ENCODE measurements around the gene RNU6-7. TPM values are rescaled to one million over a fixed set of nuclear protein-coding genes. Genes with fewer than 3 reads are reported as not detected.
A peak's percentile ranks its signal among the peaks of the same experiment; 100 is the strongest.

Gene RNU6-7
- total and polyA plus RNA-seq, 5 donors, result not detected

DNA sequence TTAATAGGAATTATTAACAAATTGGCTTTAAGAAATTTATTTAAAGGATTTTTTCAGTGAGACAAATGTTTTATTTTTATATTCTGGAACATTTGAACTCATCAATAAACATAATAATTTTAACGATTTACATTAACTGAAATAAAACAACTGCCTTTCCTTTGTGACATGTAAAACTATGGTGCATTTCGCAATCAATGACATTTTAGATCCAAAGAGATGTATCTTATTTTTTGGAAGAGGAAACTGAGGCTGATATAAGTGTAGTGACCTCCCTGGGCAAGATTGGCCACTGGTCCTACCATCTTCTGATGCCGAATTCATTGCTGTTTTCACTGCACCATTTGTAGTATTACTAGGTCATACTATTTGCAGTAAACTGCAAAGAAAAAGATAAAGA, 3.7 kb downstream of the RNU6-7 start:
- H3K27me3 ChIP-seq (ENCODE audit: control insufficient read depth, insufficient read depth), result no peaks in the 10 kb centered on the region
- 93% methylated on average over 3 of the region's 3 CpGs for WGBS
- intact Hi-C loops (cut with DNase I), result loop anchor here in 1 of 4 donors (10.0 kb wide), 1 partner anchor 641 kb away; the partner anchor contains the start of gene NUBPL
- no peaks in the 10 kb centered on the region for H3K4me1 ChIP-seq (ENCODE audit: control insufficient read depth, insufficient read depth, low read length)
- no peaks in the 10 kb centered on the region for H3K9me3 ChIP-seq (ENCODE audit: control insufficient read depth, low read length)
- H3K4me3 ChIP-seq (ENCODE audit: low read length), result no peak overlapping the region
- H3K27ac ChIP-seq (ENCODE audit: low read length), result no peak overlapping the region
- no peak for DNase-seq
- ATAC-seq, result no peak

DNA sequence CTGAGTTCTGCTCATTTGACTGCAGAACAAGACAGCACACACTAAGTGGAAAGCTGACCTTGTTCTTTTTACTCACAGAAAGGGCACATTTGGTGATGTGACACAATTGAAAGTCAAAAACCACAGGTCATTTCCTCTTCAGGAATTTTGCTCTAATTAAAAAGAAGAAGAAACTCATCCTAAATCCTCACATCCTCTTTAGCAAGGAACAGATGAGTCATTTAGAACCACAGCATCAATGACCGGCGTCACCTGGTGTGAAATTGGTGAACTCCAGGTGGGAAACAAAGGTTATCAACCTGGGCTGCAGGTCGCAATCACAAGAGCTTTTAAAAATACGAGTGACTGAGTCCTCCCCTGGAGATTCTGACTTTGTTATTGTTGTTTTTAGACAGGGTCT, 4.1 kb downstream of the RNU6-7 start:
- no peak for DNase-seq
- Histone ChIP-seq H3K27me3 (ENCODE audit: control insufficient read depth, insufficient read depth) (no peaks in the 10 kb centered on the region), H3K27ac (ENCODE audit: low read length) (no peak overlapping the region), H3K4me3 (ENCODE audit: low read length) (no peak overlapping the region), H3K9me3 (ENCODE audit: control insufficient read depth, low read length) (no peaks in the 10 kb centered on the region), H3K4me1 (ENCODE audit: control insufficient read depth, insufficient read depth, low read length) (no peaks in the 10 kb centered on the region)
- 61% methylated on average over 4 of the region's 4 CpGs for WGBS
- ATAC-seq, result no peak
- intact Hi-C loops (cut with DNase I), result loop anchor here in 1 of 4 donors (10.0 kb wide), 1 partner anchor 641 kb away; the partner anchor contains the start of gene NUBPL

DNA sequence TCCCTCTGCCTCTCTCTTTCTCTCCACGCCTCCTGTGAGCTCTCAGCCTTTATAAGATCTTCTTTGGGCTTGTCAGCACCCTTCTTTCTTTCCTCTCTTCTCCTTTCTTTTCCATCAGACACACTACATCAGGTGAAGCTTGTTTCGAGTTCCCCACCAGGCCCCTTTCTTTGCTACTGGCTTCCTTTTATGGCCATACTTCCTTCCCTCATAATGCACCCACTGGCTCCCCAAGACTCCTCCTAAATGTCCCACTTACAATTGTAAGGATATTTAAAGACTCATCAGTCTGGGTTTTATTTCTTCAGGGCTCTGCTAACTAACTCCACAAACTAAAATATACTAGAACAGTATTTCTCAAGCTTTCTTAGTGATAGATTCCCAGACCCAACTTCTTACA, 4.7 kb downstream of the RNU6-7 start:
- no peak overlapping the region for H3K27ac ChIP-seq (ENCODE audit: low read length)
- ATAC-seq (no peak), DNase-seq (no peak)
- H3K9me3 ChIP-seq (ENCODE audit: control insufficient read depth, low read length), result no peaks in the 10 kb centered on the region
- no peaks in the 10 kb centered on the region for H3K4me1 ChIP-seq (ENCODE audit: control insufficient read depth, insufficient read depth, low read length)
- intact Hi-C loops (cut with DNase I), result loop anchor here in 1 of 4 donors (10.0 kb wide), 1 partner anchor 642 kb away; the partner anchor contains the start of gene NUBPL
- 67% methylated on average over 2 of the region's 2 CpGs for WGBS
- H3K27me3 ChIP-seq (ENCODE audit: control insufficient read depth, insufficient read depth), result no peaks in the 10 kb centered on the region
- H3K4me3 ChIP-seq (ENCODE audit: low read length), result no peak overlapping the region

DNA sequence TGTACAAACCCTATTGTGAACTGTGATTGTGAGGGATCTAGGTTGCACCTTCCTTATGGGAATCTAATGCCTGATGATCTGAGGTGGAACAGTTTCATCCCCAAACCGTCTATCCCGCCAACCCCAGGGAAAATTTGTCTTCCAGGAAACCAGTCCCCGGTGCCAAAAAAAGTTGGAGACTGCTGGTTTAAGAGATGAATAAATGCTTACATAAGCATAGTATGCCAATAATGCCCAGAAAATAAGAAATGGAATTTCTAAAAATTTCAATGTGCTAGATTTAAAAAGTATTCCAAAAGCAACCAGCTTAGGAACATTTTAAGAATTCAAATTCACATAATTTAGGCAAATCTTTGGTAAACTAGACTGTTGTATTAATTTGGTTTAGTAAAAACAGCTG, 6.6 kb downstream of the RNU6-7 start:
- intact Hi-C loops (cut with DNase I), result loop anchor here in 1 of 4 donors (10.0 kb wide), 1 partner anchor 644 kb away; the partner anchor contains the start of gene NUBPL
- ATAC-seq, result no peak
- DNase-seq, result no peak

DNA sequence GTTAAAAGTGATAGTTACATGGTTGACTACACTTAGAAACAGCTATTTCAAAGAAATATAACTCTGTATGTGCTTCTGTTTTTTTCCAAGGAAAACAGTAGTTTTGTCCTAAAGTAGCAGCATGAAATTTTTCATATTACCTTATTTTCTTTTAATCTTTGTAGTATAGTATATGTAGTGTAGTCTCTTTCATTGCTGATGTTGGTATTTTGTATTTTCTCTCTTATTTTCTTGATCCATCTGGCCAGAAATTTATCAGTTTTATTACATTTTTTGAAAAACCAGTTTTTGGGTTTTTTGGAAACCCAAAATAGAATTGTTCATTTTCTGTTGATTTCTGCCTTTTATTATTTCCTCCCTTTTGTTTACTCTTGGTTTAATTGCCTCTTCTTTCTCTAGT, 7.6 kb downstream of the RNU6-7 start:
- H3K4me1 ChIP-seq (ENCODE audit: control insufficient read depth, insufficient read depth, low read length), result no peaks in the 10 kb centered on the region
- no peak for DNase-seq
- intact Hi-C loops (cut with DNase I), result loop anchor here in 1 of 4 donors (10.0 kb wide), 1 partner anchor 645 kb away; the partner anchor contains the start of gene NUBPL
- H3K9me3 ChIP-seq (ENCODE audit: control insufficient read depth, low read length), result no peaks in the 10 kb centered on the region
- no peaks in the 10 kb centered on the region for H3K27me3 ChIP-seq (ENCODE audit: control insufficient read depth, insufficient read depth)
- no peak overlapping the region for H3K27ac ChIP-seq (ENCODE audit: low read length)
- no peak overlapping the region for H3K4me3 ChIP-seq (ENCODE audit: low read length)
- ATAC-seq, result no peak

More for the DNA sequence above, 6.6 kb downstream of the RNU6-7 start:
- WGBS, result 64% methylated on average over 3 of the region's 3 CpGs
- H3K27ac ChIP-seq (ENCODE audit: low read length), result no peak overlapping the region
- no peaks in the 10 kb centered on the region for H3K9me3 ChIP-seq (ENCODE audit: control insufficient read depth, low read length)
- no peak overlapping the region for H3K4me3 ChIP-seq (ENCODE audit: low read length)
- no peaks in the 10 kb centered on the region for H3K27me3 ChIP-seq (ENCODE audit: control insufficient read depth, insufficient read depth)
- no peaks in the 10 kb centered on the region for H3K4me1 ChIP-seq (ENCODE audit: control insufficient read depth, insufficient read depth, low read length)

DNA sequence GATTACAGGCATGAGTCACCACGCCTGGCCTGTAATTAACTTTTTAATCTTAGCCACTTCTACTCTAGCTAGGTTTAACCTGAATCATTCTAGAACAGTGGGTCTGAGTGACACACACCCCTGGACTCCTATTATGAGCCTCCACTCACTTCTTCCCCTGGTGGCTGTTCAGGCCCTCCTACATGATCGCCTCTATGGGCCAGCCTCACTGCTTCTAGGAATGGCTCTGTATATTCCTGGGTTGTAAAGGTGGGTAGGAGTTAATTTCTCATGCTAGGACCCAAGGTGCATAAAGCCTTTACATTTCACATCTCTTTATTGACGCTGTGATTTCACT, 9.2 kb downstream of the RNU6-7 start:
- no peaks in the 10 kb centered on the region for H3K27me3 ChIP-seq (ENCODE audit: control insufficient read depth, insufficient read depth)
- DNase-seq (no peak), ATAC-seq (no peak)
- WGBS, result over 99% methylated on average over 3 of the region's 3 CpGs
- H3K27ac ChIP-seq (ENCODE audit: low read length), result no peak overlapping the region
- intact Hi-C loops (cut with DNase I), result no loop called here
- H3K4me3 ChIP-seq (ENCODE audit: low read length), result no peak overlapping the region
- no peaks in the 10 kb centered on the region for H3K9me3 ChIP-seq (ENCODE audit: control insufficient read depth, low read length)
- no peaks in the 10 kb centered on the region for H3K4me1 ChIP-seq (ENCODE audit: control insufficient read depth, insufficient read depth, low read length)

DNA sequence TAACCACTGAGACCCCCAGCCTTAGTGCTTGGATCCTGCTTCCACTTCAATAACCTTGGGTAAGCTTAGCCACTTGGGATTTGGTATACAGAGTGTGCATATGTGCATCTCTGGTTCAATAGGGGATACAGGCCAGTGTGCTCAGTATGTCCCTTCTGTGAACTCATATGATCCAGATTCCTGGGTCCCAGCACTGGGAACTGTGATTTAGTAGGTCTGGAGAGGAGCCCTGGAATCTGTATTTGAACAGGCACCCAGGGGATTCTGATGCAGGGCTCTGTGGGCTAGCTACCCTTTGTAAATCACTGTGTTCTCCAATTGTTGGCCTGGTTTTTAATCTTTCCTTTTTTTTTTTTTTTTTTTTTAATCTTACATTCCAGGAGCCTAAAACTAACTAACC, 11.0 kb downstream of the RNU6-7 start:
- ATAC-seq, result no peak
- no peak overlapping the region for H3K4me3 ChIP-seq (ENCODE audit: low read length)
- intact Hi-C loops (cut with DNase I), result no loop called here

DNA sequence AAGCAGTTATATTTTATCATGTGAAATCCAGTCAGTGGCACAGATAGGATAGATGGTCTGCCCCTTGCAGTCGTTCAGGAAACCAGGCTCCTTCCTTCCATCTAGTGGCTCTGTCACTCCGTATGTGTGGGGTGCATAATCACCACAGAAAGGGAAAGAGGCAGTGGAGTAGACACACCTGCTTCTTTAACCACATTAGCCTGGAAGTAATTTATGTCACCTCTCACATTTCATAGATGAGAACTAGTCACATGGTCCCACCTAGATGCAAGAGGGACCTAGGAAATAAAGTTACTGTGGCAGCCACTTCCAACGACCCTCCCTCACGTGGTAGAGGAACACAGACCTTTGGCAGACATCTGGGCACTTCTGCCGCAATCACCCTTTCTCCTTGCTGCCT, 15.5 kb downstream of the RNU6-7 start:
- ATAC-seq, result no peak
- intact Hi-C loops (cut with DNase I), result loop anchor here in 1 of 4 donors (5.0 kb wide), 1 partner anchor 495 kb away; no protein-coding TSS in a partner anchor
- WGBS, result 30% methylated on average over 5 of the region's 5 CpGs

More for the DNA sequence above, 11.0 kb downstream of the RNU6-7 start:
- DNase-seq, result no peak
- no peaks in the 10 kb centered on the region for H3K27me3 ChIP-seq (ENCODE audit: control insufficient read depth, insufficient read depth)
- H3K4me1 ChIP-seq (ENCODE audit: control insufficient read depth, insufficient read depth, low read length), result no peaks in the 10 kb centered on the region
- no peak overlapping the region for H3K27ac ChIP-seq (ENCODE audit: low read length)
- no peaks in the 10 kb centered on the region for H3K9me3 ChIP-seq (ENCODE audit: control insufficient read depth, low read length)

DNA sequence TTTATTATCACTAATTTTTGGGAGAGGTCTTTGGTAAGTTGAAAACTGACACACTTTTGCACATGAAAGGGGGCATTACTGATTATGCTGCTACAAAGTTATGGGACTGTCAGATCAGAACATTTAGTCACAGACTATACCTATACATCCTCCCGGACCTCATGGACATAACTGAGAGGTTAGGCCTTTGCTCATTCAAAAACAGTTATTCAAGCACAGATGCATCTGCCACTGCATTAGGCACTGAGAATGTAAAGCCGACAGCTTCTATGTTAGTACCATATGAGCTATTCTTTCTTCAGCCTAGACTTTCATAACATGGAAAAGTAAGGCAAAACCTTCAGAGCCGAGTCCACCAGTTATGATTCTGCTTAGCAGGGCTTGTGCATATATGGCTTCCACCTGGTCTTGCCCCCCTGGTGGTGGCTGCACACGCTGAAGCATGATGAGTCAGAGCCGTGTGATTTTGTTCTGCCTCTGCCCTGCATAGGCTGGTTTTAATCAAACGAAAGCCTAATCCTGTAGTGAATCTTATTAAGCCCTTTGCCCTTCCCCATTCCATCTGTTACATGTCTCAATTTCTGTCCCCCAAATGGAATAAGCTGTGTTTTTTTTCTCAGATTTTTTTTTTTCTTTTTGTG, 23.0 kb downstream of the RNU6-7 start:
- Histone ChIP-seq H3K4me3 (ENCODE audit: low read length) (no peak overlapping the region), H3K27me3 (ENCODE audit: control insufficient read depth, insufficient read depth) (no peaks in the 10 kb centered on the region), H3K9me3 (ENCODE audit: control insufficient read depth, low read length) (no peaks in the 10 kb centered on the region), H3K4me1 (ENCODE audit: control insufficient read depth, insufficient read depth, low read length) (no peaks in the 10 kb centered on the region), H3K27ac (ENCODE audit: low read length) (no peak overlapping the region)
- 54% methylated on average over 6 of the region's 6 CpGs for WGBS
- ATAC-seq, result peak; percentile 61 to 79
- intact Hi-C loops (cut with DNase I), result no loop called here
- DNase-seq, result no peak

More for the DNA sequence above, 15.5 kb downstream of the RNU6-7 start:
- Histone ChIP-seq H3K9me3 (ENCODE audit: control insufficient read depth, low read length) (no peaks in the 10 kb centered on the region), H3K4me3 (ENCODE audit: low read length) (no peak overlapping the region), H3K27me3 (ENCODE audit: control insufficient read depth, insufficient read depth) (no peaks in the 10 kb centered on the region), H3K4me1 (ENCODE audit: control insufficient read depth, insufficient read depth, low read length) (no peaks in the 10 kb centered on the region), H3K27ac (ENCODE audit: low read length) (no peak overlapping the region)
- DNase-seq, result no peak

DNA sequence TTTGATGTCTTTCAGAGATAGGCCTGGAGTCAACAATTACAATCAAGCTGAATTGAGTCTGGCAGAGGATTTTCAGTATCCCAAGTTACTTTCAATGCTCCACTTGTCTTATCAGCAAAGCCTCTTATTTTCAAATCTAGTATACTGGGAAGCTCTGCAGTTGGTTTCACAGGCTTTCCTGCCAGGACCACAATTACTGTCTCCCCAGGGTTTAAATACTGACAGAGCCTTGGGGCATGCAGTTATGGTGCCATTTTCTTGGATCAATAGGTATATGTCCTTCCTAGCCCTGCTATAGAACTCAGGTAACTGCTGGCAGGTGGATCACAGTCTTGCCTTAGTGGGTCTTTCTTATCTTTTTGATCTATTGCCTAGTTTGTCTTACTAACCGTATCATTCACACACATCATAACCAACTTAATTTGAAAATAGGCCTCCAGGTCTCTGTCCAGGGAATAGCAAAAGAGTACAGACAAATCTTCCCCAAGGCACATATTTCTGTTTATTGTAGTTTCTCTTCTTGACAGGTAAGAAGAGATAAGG, 23.6 kb downstream of the RNU6-7 start:
- intact Hi-C loops (cut with DNase I), result no loop called here
- ATAC-seq (no peak), DNase-seq (no peak)
- Histone ChIP-seq H3K27me3 (ENCODE audit: control insufficient read depth, insufficient read depth) (no peaks in the 10 kb centered on the region), H3K27ac (ENCODE audit: low read length) (peak overlapping the region; percentile 83), H3K9me3 (ENCODE audit: control insufficient read depth, low read length) (no peaks in the 10 kb centered on the region), H3K4me1 (ENCODE audit: control insufficient read depth, insufficient read depth, low read length) (no peaks in the 10 kb centered on the region), H3K4me3 (ENCODE audit: low read length) (no peak overlapping the region)
- WGBS, result 53% methylated on average over 1 of the region's 1 CpG

DNA sequence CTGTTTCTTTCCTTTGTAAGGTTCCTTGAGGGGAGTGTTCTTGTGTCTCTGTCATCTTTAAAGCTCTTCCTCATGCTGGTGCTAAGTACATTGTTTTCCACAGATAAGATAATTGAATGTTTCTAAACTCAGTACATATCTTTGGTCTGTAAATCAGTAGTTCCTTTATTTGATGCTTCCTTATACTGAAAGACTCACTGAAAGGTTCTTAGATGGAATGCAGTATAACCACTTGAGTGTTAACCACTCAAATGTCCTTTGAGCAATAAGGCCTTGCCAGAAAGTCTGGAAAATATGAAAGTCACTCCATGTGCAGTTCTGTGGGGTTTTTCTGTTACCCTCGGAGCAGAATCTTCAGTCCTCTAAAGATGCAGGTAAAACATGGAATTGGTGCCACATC, 24.2 kb downstream of the RNU6-7 start:
- Histone ChIP-seq H3K27ac (ENCODE audit: low read length) (no peak overlapping the region), H3K9me3 (ENCODE audit: control insufficient read depth, low read length) (no peaks in the 10 kb centered on the region), H3K4me3 (ENCODE audit: low read length) (no peak overlapping the region), H3K27me3 (ENCODE audit: control insufficient read depth, insufficient read depth) (no peaks in the 10 kb centered on the region), H3K4me1 (ENCODE audit: control insufficient read depth, insufficient read depth, low read length) (no peaks in the 10 kb centered on the region)
- intact Hi-C loops (cut with DNase I), result no loop called here
- DNase-seq, result no peak
- no peak for ATAC-seq
- 66% methylated on average over 1 of the region's 1 CpG for WGBS
